Activated CD4-positive, alpha-beta memory T cell treated with anti-CD3 and anti-CD28 coated beads, Interleukin-2, amount 10 ng/mL, durations not matched to agents 7 days and 5 days (primary cell): ENCODE data around the gene BNIP5. TPM values are rescaled to one million over a fixed set of nuclear protein-coding genes. Genes with fewer than 3 reads are reported as not detected.
"Not testable (repeated sequence)": the region's sequence is repeated elsewhere in the genome, so short reads cannot be mapped to it uniquely, and the experiment has no call there.

Experiments used
- CTCF ChIA-PET: fragments of 350-600 bp; sonication (Branson Sonifier 250); formaldehyde crosslinking; loops from one replicate; lab custom pipeline; 2021; ENCODE audit warnings: antibody characterized with exemption, inconsistent platforms; lab: Charles Lee
- POLR2A ChIA-PET: fragments of 350-600 bp; sonication (Branson Sonifier 250); formaldehyde crosslinking; loops from one replicate; lab custom pipeline; 2021; ENCODE audit warnings: antibody characterized with exemption; lab: Charles Lee
- DNase-seq: peaks from one replicate; pipeline ENCODE4 v3.0.0-alpha.2; 2020
- H3K27ac Mint-ChIP-seq: one replicate; pipeline ENCODE4 v1.8.0; 2021; ENCODE audit warnings: mild to moderate bottlenecking, mixed read lengths
- H3K27me3 Mint-ChIP-seq: one replicate; pipeline ENCODE4 v1.8.0; 2021; ENCODE audit warnings: mixed read lengths
- H3K36me3 Mint-ChIP-seq: one replicate; pipeline ENCODE4 v1.8.0; 2021; ENCODE audit warnings: low read depth, mixed read lengths
- H3K4me1 Mint-ChIP-seq: one replicate; pipeline ENCODE4 v1.8.0; 2021; ENCODE audit warnings: mixed read lengths
- H3K4me3 Mint-ChIP-seq: one replicate; pipeline ENCODE4 v1.8.0; 2021; ENCODE audit warnings: mild to moderate bottlenecking, mixed read lengths
- H3K9me3 Mint-ChIP-seq: one replicate; pipeline ENCODE4 v1.8.0; 2021; ENCODE audit warnings: mixed read lengths
- total RNA-seq, 2 experiments: library from RNA; stranded (reverse); gene quantifications; one replicate each; pipeline ENCODE4 v1.2.3, GENCODE V29; 2021

The BNIP5 gene
- total RNA-seq, 2 experiments from 2014 or later = not detected

DNA sequence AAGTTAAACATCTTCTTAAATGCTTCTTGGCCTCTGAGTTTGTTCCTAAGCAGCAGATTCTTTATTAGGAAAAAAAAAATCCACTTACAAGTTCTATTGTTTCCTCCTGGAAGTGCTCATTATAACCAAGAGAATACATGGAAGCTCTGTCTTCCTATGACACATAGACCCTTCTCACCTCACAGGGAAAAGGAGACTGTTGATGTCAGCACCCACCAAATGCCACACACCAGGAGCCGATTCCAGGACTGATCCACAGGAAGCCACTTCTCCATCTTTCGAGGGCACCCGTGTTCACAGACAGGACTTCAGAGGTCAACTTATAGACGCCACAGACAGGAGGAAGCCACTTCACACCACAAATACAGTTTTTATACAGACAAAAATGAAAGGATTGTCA lies 13.4 kb upstream of the BNIP5 start:
- ChIA-PET POLR2A (no interaction called here), CTCF (interaction anchor here (1.8 kb wide), 1 partner anchor 9 kb away, joined by 6 read pairs; no protein-coding TSS in a partner anchor)
- Mint-ChIP-seq H3K9me3 (peaks cover 4% of the 10 kb centered on the region), H3K4me1 (no peaks in the 10 kb centered on the region), H3K4me3 (no peak overlapping the region), H3K27me3 (peaks cover 13% of the 10 kb centered on the region), H3K27ac (no peak overlapping the region), H3K36me3 (peaks cover 4% of the 10 kb centered on the region)
- DNase-seq = no peak

DNA sequence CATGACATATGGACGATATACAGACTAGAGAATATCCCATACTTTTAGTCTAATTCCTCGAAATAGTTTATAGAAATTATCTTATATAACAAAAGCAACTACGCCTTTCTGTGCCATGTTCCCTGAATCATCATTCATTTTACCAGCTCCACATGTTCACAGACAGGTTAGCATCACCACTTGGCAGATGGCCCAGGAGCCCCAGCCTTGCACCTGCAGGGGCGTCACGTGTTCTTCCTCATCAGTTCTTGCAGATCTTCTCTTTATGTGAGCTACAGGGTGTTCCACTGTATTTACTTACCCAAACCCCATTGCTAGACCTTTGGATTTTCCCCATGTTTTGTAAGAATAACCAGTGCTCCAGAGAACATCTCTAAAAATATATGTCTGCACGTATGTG lies 12.6 kb upstream of the BNIP5 start:
- POLR2A ChIA-PET = no interaction called here
- Mint-ChIP-seq H3K27ac (no peak overlapping the region), H3K9me3 (peaks cover 4% of the 10 kb centered on the region), H3K4me3 (no peak overlapping the region), H3K36me3 (peaks cover 4% of the 10 kb centered on the region), H3K27me3 (peaks cover 13% of the 10 kb centered on the region), H3K4me1 (no peaks in the 10 kb centered on the region)
- no peak for DNase-seq
- CTCF ChIA-PET = interaction anchor here (1.1 to 1.8 kb wide), 2 partner anchors 8 to 11 kb away, joined by 3 to 6 read pairs; no protein-coding TSS in a partner anchor

- no peak for DNase-seq
- H3K36me3 Mint-ChIP-seq = no peaks in the 10 kb centered on the region
- no peaks in the 10 kb centered on the region for H3K9me3 Mint-ChIP-seq
- H3K4me3 Mint-ChIP-seq = no peak overlapping the region
- H3K4me1 Mint-ChIP-seq = no peaks in the 10 kb centered on the region
- no peak overlapping the region for H3K27ac Mint-ChIP-seq
- ChIA-PET CTCF (interaction anchor here (0.9 kb wide), 1 partner anchor 45 kb away, joined by 3 read pairs; no protein-coding TSS in a partner anchor), POLR2A (no interaction called here)
- H3K27me3 Mint-ChIP-seq = peaks cover 11% of the 10 kb centered on the region
Observed at GRCh38 chr6:36347621-36348020, 10.9 kb upstream of the BNIP5 start.

DNA sequence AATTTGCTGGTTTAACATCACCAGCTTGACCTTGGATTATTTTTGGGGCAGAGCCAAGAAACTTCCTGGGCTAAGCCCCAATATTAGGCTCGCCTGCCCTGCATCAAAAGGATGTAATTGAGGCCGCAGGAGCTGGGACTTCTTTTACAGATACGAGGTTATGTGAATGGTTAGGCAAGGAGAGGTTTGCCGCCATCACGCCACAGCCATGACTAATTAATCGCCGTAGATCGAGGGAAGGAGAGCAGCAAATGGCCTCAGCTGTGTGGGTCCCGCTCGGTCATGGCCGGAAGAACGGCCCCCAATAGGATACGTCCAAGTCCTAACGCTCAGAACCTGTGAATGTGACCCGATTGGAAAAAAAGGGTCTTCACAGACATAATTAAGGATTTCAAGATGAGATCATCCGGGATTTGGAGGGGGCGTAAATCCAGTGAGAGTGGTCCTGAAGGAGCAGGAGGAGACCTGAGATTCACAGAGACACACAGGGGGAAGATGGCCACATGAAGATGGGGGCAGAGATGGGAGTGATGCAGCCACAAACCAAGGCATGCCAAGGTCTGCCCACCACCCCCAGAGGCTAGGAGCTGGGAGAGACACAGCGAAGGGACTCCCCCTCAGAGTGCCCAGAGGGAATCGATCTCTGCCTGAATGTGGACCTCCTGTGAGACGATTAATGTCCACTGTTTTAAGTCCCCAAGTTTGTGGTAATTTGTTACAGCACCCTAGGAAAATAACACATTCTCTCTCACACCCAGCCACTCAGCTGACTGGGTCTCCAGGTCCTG lies 10.0 kb upstream of the BNIP5 start:
- ChIA-PET CTCF (interaction anchor here (0.9 kb wide), 2 partner anchors 41 to 44 kb away, joined by 3 to 5 read pairs; no protein-coding TSS in a partner anchor), POLR2A (interaction anchor here (1.5 kb wide), 1 partner anchor 10 kb away, joined by 3 read pairs; the partner anchor contains the start of gene BNIP5)
- H3K27me3 Mint-ChIP-seq = peaks cover 17% of the 10 kb centered on the region
- H3K4me3 Mint-ChIP-seq = no peak overlapping the region
- no peaks in the 10 kb centered on the region for H3K9me3 Mint-ChIP-seq
- H3K4me1 Mint-ChIP-seq = no peaks in the 10 kb centered on the region
- DNase-seq = no peak
- H3K27ac Mint-ChIP-seq = no peak overlapping the region
- no peaks in the 10 kb centered on the region for H3K36me3 Mint-ChIP-seq

DNA sequence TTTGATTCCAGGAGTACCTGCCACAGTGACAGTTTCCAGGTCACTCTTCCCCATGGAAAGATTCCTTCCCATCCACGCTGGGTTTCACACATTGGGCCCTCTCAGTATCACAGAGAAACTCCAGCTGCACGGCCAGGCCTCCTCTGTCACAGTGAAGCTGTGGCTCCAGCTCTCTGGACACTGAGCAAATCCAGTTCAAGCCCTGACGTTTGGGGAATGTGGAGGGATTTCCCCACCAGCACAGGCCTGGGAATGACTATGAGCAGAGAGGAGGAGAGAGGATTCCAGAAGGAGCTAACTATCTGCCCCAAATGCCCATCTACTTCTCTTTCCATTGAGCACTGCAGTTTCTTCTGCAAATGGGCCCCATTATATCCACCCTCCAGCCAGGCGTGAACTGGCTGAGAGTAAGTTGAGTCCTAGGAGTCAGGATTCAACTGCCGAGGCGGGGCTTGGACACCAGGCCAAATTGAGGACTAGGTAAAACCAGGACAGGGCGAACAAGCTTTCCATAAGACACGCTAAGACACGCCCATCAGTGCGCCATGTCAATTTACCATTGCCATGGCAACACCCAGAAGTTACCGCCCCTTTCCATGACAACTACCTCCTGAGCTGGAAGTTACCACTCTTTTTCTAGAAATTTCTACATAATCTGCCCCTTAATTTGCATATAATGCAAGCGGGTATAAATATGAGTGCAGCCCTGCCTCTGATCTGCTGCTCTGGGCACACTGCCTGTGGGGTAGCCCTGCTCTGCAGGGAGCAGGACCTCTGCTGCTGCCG lies 9.2 kb upstream of the BNIP5 start:
- DNase-seq = no peak
- H3K4me3 Mint-ChIP-seq = no peak overlapping the region
- H3K4me1 Mint-ChIP-seq = peaks cover 1% of the 10 kb centered on the region
- CTCF ChIA-PET = interaction anchor here (0.9 to 1.3 kb wide), 3 partner anchors 16 to 44 kb away, joined by 3 to 7 read pairs (median 5); no protein-coding TSS in a partner anchor
- H3K27me3 Mint-ChIP-seq = peaks cover 19% of the 10 kb centered on the region
- POLR2A ChIA-PET = interaction anchor here (1.5 kb wide), 1 partner anchor 9 kb away, joined by 3 read pairs; the partner anchor contains the start of gene BNIP5
- no peaks in the 10 kb centered on the region for H3K36me3 Mint-ChIP-seq
- H3K9me3 Mint-ChIP-seq = no peaks in the 10 kb centered on the region
- no peak overlapping the region for H3K27ac Mint-ChIP-seq

DNA sequence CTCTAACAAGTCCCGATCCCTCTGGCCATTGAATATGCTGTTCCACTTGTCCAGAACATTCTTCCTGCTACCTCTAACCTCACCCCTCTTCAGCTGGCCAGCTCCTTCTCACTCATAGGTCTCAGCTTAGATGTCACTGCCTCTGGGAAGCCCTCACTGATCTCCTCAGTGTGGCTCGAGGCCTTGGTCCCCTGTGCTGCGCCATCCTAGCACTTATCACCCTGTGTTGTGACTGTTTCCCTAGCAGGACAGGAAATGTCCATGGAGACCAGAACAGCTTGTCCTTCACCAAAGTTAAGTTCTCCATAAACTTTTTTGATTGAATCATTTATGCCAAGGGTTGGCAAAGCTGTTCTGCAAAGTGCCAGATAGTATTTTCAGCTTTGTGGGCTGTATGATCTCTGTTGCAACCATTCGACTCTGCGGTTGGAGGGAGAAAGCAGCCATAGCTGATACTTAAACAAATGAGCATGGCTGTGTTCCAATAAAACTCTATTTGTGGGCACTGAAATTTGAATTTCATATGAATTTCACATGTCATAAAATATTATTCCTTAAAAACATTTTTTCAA lies 6.5 kb upstream of the BNIP5 start:
- Mint-ChIP-seq H3K27me3 (peaks cover 32% of the 10 kb centered on the region), H3K9me3 (no peaks in the 10 kb centered on the region), H3K4me1 (peaks cover 8% of the 10 kb centered on the region), H3K27ac (no peak overlapping the region), H3K36me3 (no peaks in the 10 kb centered on the region), H3K4me3 (no peak overlapping the region)
- no peak for DNase-seq
- ChIA-PET POLR2A (no interaction called here), CTCF (interaction anchor here (1.3 kb wide), 1 partner anchor 41 kb away, joined by 5 read pairs; no protein-coding TSS in a partner anchor)

DNA sequence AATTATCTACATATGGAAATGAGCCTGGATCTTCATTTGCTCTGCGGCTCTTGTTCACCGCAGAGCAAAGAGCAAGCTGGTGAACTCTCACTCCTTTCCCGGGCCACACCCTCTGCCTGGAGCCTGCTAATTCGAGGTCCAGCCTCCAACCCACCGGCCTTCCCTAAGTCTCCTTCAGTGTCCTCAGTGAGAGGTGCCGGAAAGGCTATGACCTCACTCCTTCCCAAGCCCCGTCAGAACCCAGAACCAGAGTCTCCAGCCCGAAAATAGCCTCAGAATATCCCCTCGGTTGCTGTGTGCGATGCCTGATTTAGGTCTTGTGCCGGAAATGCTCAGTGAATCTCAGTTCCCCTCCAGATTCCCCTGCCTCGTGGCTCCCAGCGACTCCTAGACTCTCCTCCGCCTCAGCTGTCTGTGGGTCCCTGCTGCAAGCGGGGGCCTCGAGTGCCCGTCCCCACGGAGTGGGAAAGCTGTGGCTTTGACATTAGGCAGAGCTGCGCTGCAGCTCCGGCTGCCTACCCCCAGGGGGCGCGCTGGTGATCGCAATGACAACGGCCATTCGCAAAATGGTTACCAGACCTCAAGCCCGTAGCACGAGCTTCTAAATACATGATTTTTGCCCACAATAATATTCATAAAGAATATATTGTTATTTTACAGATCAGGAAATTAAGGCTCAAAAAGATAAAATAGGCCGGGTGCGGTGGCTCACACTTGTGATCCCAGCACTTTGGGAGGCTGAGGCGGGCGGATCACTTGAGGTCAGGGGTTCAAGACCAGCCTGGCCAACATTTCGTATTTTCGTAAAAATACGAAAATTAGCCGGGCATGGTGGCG lies 4.1 kb upstream of the BNIP5 start:
- Mint-ChIP-seq H3K27me3 (peaks cover 35% of the 10 kb centered on the region), H3K4me1 (peaks cover 13% of the 10 kb centered on the region), H3K9me3 (no peaks in the 10 kb centered on the region), H3K27ac (no peak overlapping the region), H3K36me3 (no peaks in the 10 kb centered on the region), H3K4me3 (peak overlapping the region; percentile 9)
- peak; percentile 75 for DNase-seq
- POLR2A ChIA-PET = no interaction called here
- CTCF ChIA-PET = interaction anchor here (0.7 to 2.6 kb wide), 42 partner anchors 9 to 571 kb away, joined by 3 to 21 read pairs (median 4); no protein-coding TSS in a partner anchor

- H3K36me3 Mint-ChIP-seq = no peaks in the 10 kb centered on the region
- DNase-seq = no peak
- CTCF ChIA-PET = interaction anchor here (1.0 to 2.6 kb wide), 19 partner anchors 13 to 570 kb away, joined by 3 to 21 read pairs (median 6); no protein-coding TSS in a partner anchor
- no peaks in the 10 kb centered on the region for H3K9me3 Mint-ChIP-seq
- peaks cover 40% of the 10 kb centered on the region for H3K27me3 Mint-ChIP-seq
- POLR2A ChIA-PET = no interaction called here
- H3K4me3 Mint-ChIP-seq = no peak overlapping the region
- H3K4me1 Mint-ChIP-seq = peaks cover 13% of the 10 kb centered on the region
- H3K27ac Mint-ChIP-seq = no peak overlapping the region
Observed at GRCh38 chr6:36340306-36340617, 3.6 kb upstream of the BNIP5 start.

GRCh38 chr6:36339146-36339545 lies 2.5 kb upstream of the BNIP5 start:
- Mint-ChIP-seq H3K27me3 (peaks cover 51% of the 10 kb centered on the region), H3K9me3 (no peaks in the 10 kb centered on the region), H3K36me3 (no peaks in the 10 kb centered on the region), H3K4me1 (peaks cover 13% of the 10 kb centered on the region), H3K27ac (no peak overlapping the region), H3K4me3 (no peak overlapping the region)
- DNase-seq = no peak
- POLR2A ChIA-PET = no interaction called here
- CTCF ChIA-PET = interaction anchor here (1.4 kb wide), 1 partner anchor 10 kb away, joined by 3 read pairs; no protein-coding TSS in a partner anchor

GRCh38 chr6:36338223-36338622 lies 1.5 kb upstream of the BNIP5 start:
- POLR2A ChIA-PET = interaction anchor here (0.8 kb wide), 1 partner anchor 47 kb away, joined by 3 read pairs; no protein-coding TSS in a partner anchor
- not testable (repeated sequence) for DNase-seq, H3K36me3 Mint-ChIP-seq, H3K4me3 Mint-ChIP-seq, H3K9me3 Mint-ChIP-seq, H3K27ac Mint-ChIP-seq
- CTCF ChIA-PET = interaction anchor here (0.9 to 1.4 kb wide), 2 partner anchors 11 to 20 kb away, joined by 3 read pairs; no protein-coding TSS in a partner anchor
- peaks cover 13% of the 10 kb centered on the region for H3K4me1 Mint-ChIP-seq
- H3K27me3 Mint-ChIP-seq = peaks cover 56% of the 10 kb centered on the region

- CTCF ChIA-PET = interaction anchor here (0.9 to 1.4 kb wide), 2 partner anchors 11 to 20 kb away, joined by 3 read pairs; no protein-coding TSS in a partner anchor
- no peak for DNase-seq
- no peaks in the 10 kb centered on the region for H3K9me3 Mint-ChIP-seq
- peaks cover 13% of the 10 kb centered on the region for H3K4me1 Mint-ChIP-seq
- no peak overlapping the region for H3K4me3 Mint-ChIP-seq
- H3K36me3 Mint-ChIP-seq = no peaks in the 10 kb centered on the region
- H3K27ac Mint-ChIP-seq = no peak overlapping the region
- peaks cover 56% of the 10 kb centered on the region for H3K27me3 Mint-ChIP-seq
- POLR2A ChIA-PET = interaction anchor here (0.8 kb wide), 1 partner anchor 47 kb away, joined by 3 read pairs; no protein-coding TSS in a partner anchor
Observed at GRCh38 chr6:36337814-36338213, 1.1 kb upstream of the BNIP5 start.
